Activated T-helper 17 cell treated with anti-CD3 and anti-CD28 coated beads, Interleukin-2, amount 50 U/mL, for 72 hours (primary cell): Measurements from ENCODE around the gene IFTAP. TPM values are rescaled to one million over a fixed set of nuclear protein-coding genes. Genes with fewer than 3 reads are reported as not detected.

ENCODE experiments used
- ATAC-seq: fragments of 150-1000 bp; cut with Tn5 transposase; replicated peaks from 2 replicates; pipeline ENCODE4 v1.10.0; 2021; ENCODE audit warnings: mild to moderate bottlenecking, moderate library complexity
- H3K27ac Mint-ChIP-seq: one replicate; pipeline ENCODE4 v1.8.0; 2022; ENCODE audit warnings: mixed read lengths
- H3K27me3 Mint-ChIP-seq: one replicate; pipeline ENCODE4 v1.8.0; 2022; ENCODE audit warnings: mixed read lengths
- H3K36me3 Mint-ChIP-seq: one replicate; pipeline ENCODE4 v1.8.0; 2022; ENCODE audit warnings: low read depth, mild to moderate bottlenecking, mixed read lengths
- H3K4me1 Mint-ChIP-seq: one replicate; pipeline ENCODE4 v1.8.0; 2022; ENCODE audit warnings: mixed read lengths
- H3K4me3 Mint-ChIP-seq: one replicate; pipeline ENCODE4 v1.8.0; 2022; ENCODE audit warnings: mild to moderate bottlenecking, mixed read lengths
- H3K9me3 Mint-ChIP-seq: one replicate; pipeline ENCODE4 v1.8.0; 2022; ENCODE audit warnings: mixed read lengths
- total RNA-seq, 2 donors: library from RNA; stranded (reverse); gene quantifications; one replicate each; pipeline ENCODE4 v1.2.3, GENCODE V29; 2022

IFTAP gene
- total RNA-seq, 2 donors from 2014 or later, result 0.80 to 1.3 TPM

GRCh38 chr11:36615826-36616225 is 21.5 kb downstream of the IFTAP start:
- Mint-ChIP-seq H3K4me3 (no peak overlapping the region), H3K36me3 (no peaks in the 10 kb centered on the region), H3K27me3 (peaks cover 3% of the 10 kb centered on the region), H3K27ac (no peak overlapping the region), H3K4me1 (peaks cover 4% of the 10 kb centered on the region), H3K9me3 (no peaks in the 10 kb centered on the region)
- no peak for ATAC-seq

- peaks cover 3% of the 10 kb centered on the region for H3K27me3 Mint-ChIP-seq
- H3K27ac Mint-ChIP-seq, result no peak overlapping the region
- ATAC-seq, result no peak
- peaks cover 4% of the 10 kb centered on the region for H3K4me1 Mint-ChIP-seq
- no peak overlapping the region for H3K4me3 Mint-ChIP-seq
- H3K9me3 Mint-ChIP-seq, result no peaks in the 10 kb centered on the region
- H3K36me3 Mint-ChIP-seq, result no peaks in the 10 kb centered on the region
These were observed 23.5 kb downstream of the IFTAP start for GRCh38 chr11:36617543-36618362.

DNA sequence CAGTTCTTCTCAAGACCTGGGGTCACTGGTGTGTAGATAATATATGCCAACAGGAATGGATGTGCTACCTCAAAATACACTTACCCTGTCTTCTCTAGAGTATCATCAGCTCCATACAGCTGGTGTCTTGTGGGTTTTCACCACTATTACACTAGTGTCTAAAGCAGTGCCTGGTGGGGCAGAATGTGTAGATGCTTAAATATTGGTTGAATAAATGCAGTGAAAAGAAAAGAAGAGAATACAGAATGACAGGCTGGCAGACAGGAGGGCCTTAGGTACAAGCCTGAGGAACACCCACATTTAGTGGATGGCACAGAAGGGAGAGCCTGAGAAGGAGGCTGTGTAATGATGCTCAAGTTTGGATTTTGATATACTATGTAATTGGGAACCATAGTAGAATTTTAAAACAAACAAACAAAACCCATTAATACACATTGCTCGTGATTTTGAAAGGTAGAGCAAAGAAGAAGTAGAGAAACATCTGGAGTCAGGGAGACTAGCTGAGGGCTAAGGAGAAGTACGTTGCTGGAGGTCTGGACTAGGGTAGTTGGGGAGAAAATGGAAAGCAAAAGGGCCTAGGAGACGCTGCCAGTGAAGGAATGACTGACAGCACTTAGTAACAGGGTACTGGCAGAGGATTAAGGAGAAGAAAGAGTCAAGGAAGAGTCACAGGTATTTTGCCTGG is 24.2 kb downstream of the IFTAP start:
- no peak overlapping the region for H3K4me3 Mint-ChIP-seq
- no peak for ATAC-seq
- H3K9me3 Mint-ChIP-seq, result no peaks in the 10 kb centered on the region
- peaks cover 4% of the 10 kb centered on the region for H3K4me1 Mint-ChIP-seq
- peaks cover 3% of the 10 kb centered on the region for H3K27me3 Mint-ChIP-seq
- H3K27ac Mint-ChIP-seq, result no peak overlapping the region
- no peaks in the 10 kb centered on the region for H3K36me3 Mint-ChIP-seq

DNA sequence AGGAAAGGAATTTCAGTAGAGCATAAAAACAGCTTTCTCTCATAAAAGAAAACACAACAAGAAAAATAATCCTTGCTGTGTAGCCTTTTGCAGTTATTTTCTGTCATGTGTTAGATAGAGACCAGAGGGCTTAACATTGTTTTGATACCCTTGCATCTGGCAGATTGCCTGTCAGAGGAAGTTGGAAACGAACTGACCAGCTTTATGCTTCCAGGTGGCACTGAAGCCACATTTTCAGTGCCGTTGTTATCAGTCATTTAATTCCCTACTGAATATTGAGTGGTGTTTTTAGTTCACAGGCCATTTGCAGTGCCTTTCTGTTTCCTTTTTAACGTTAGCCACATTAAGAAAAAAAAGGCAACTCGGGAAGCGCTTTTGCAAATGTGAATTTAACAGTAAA is 25.2 kb downstream of the IFTAP start:
- H3K4me3 Mint-ChIP-seq, result no peak overlapping the region

DNA sequence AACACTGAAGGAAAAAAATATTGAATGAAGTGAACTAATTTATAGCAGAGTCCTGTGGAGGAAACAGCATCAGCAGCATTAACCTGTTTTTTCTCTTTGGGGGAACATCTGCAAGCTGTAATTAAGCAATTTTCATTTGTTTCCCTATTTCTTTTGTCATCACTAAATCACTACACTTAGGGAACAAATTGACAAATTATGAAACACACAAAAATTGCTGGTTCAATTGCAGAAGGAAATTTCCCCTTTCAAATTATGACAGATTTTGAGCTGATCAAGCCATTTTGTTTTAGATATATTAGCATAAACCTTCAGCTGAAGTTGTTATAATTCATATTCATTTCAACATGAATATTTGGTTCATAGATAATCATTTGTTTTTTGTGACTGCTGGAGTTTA is 25.9 kb downstream of the IFTAP start:
- no peaks in the 10 kb centered on the region for H3K36me3 Mint-ChIP-seq
- H3K27me3 Mint-ChIP-seq, result peaks cover 3% of the 10 kb centered on the region
- peaks cover 4% of the 10 kb centered on the region for H3K4me1 Mint-ChIP-seq
- no peak overlapping the region for H3K4me3 Mint-ChIP-seq
- no peak for ATAC-seq
- no peak overlapping the region for H3K27ac Mint-ChIP-seq
- H3K9me3 Mint-ChIP-seq, result no peaks in the 10 kb centered on the region

More for the DNA sequence above, 25.2 kb downstream of the IFTAP start:
- Mint-ChIP-seq H3K9me3 (no peaks in the 10 kb centered on the region), H3K4me1 (peaks cover 4% of the 10 kb centered on the region), H3K36me3 (no peaks in the 10 kb centered on the region), H3K27ac (no peak overlapping the region), H3K27me3 (peaks cover 3% of the 10 kb centered on the region)
- no peak for ATAC-seq

- peaks cover 4% of the 10 kb centered on the region for H3K4me1 Mint-ChIP-seq
- peak; percentile 34 for ATAC-seq
- H3K36me3 Mint-ChIP-seq, result no peaks in the 10 kb centered on the region
- no peak overlapping the region for H3K4me3 Mint-ChIP-seq
- no peaks in the 10 kb centered on the region for H3K9me3 Mint-ChIP-seq
- H3K27ac Mint-ChIP-seq, result no peak overlapping the region
- peaks cover 7% of the 10 kb centered on the region for H3K27me3 Mint-ChIP-seq
These were observed 28.3 kb downstream of the IFTAP start for GRCh38 chr11:36622431-36623136.

DNA sequence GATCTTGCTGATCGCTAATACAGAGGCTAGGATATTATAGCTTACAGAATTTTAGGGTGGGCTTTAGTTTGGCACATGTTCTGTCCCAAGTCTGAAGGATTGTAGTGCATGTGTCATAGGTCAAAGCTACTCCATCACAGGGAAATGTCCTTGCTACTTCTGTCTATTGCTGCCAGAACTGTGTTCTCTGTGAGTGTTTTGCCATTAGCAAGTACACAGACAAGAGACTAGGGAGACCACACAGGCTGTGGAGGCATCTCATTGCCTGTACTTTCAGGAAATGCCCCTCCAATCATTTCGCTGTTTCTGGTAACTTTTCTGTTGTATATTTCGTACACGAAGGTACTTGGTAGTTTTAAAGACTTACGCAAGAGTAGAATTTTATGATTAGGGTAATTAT is 29.2 kb downstream of the IFTAP start:
- peaks cover 4% of the 10 kb centered on the region for H3K4me1 Mint-ChIP-seq
- no peaks in the 10 kb centered on the region for H3K36me3 Mint-ChIP-seq
- ATAC-seq, result no peak
- no peak overlapping the region for H3K27ac Mint-ChIP-seq
- no peaks in the 10 kb centered on the region for H3K9me3 Mint-ChIP-seq
- H3K27me3 Mint-ChIP-seq, result peaks cover 7% of the 10 kb centered on the region
- no peak overlapping the region for H3K4me3 Mint-ChIP-seq

- no peaks in the 10 kb centered on the region for H3K36me3 Mint-ChIP-seq
- no peaks in the 10 kb centered on the region for H3K4me1 Mint-ChIP-seq
- no peak for ATAC-seq
- H3K27me3 Mint-ChIP-seq, result peaks cover 4% of the 10 kb centered on the region
- H3K27ac Mint-ChIP-seq, result no peak overlapping the region
- no peaks in the 10 kb centered on the region for H3K9me3 Mint-ChIP-seq
- H3K4me3 Mint-ChIP-seq, result no peak overlapping the region
These were observed 32.7 kb downstream of the IFTAP start for GRCh38 chr11:36627006-36627405.

- ATAC-seq, result no peak
- Mint-ChIP-seq H3K27ac (no peak overlapping the region), H3K9me3 (no peaks in the 10 kb centered on the region), H3K4me1 (no peaks in the 10 kb centered on the region), H3K27me3 (peaks cover 4% of the 10 kb centered on the region), H3K36me3 (no peaks in the 10 kb centered on the region), H3K4me3 (no peak overlapping the region)
These were observed 33.2 kb downstream of the IFTAP start for GRCh38 chr11:36627471-36627870.

- H3K36me3 Mint-ChIP-seq, result no peaks in the 10 kb centered on the region
- H3K9me3 Mint-ChIP-seq, result no peaks in the 10 kb centered on the region
- no peak for ATAC-seq
- no peaks in the 10 kb centered on the region for H3K4me1 Mint-ChIP-seq
- no peak overlapping the region for H3K27ac Mint-ChIP-seq
- H3K4me3 Mint-ChIP-seq, result no peak overlapping the region
- H3K27me3 Mint-ChIP-seq, result peaks cover 4% of the 10 kb centered on the region
These were observed 33.8 kb downstream of the IFTAP start for GRCh38 chr11:36628141-36628540.

GRCh38 chr11:36628765-36629244 is 34.5 kb downstream of the IFTAP start:
- ATAC-seq, result no peak
- no peaks in the 10 kb centered on the region for H3K9me3 Mint-ChIP-seq
- no peak overlapping the region for H3K27ac Mint-ChIP-seq
- H3K27me3 Mint-ChIP-seq, result peaks cover 4% of the 10 kb centered on the region
- H3K4me1 Mint-ChIP-seq, result no peaks in the 10 kb centered on the region
- peaks cover 2% of the 10 kb centered on the region for H3K36me3 Mint-ChIP-seq
- no peak overlapping the region for H3K4me3 Mint-ChIP-seq

GRCh38 chr11:36631774-36632173 is 37.5 kb downstream of the IFTAP start:
- no peak overlapping the region for H3K4me3 Mint-ChIP-seq
- H3K4me1 Mint-ChIP-seq, result no peaks in the 10 kb centered on the region
- peaks cover 17% of the 10 kb centered on the region for H3K36me3 Mint-ChIP-seq
- no peak overlapping the region for H3K27ac Mint-ChIP-seq
- peak; percentile 71 for ATAC-seq
- H3K9me3 Mint-ChIP-seq, result no peaks in the 10 kb centered on the region
- H3K27me3 Mint-ChIP-seq, result peaks cover 2% of the 10 kb centered on the region

- H3K36me3 Mint-ChIP-seq, result peaks cover 23% of the 10 kb centered on the region
- ATAC-seq, result no peak
These were observed 41.0 kb downstream of the IFTAP start for GRCh38 chr11:36635066-36635862.

GRCh38 chr11:36638556-36638955 is 44.3 kb downstream of the IFTAP start:
- no peak for ATAC-seq
- Mint-ChIP-seq H3K27me3 (no peaks in the 10 kb centered on the region), H3K27ac (no peak overlapping the region), H3K4me3 (no peak overlapping the region), H3K36me3 (peaks cover 23% of the 10 kb centered on the region), H3K4me1 (no peaks in the 10 kb centered on the region), H3K9me3 (no peaks in the 10 kb centered on the region)

More at GRCh38 chr11:36635066-36635862, 41.0 kb downstream of the IFTAP start:
- Mint-ChIP-seq H3K4me3 (no peak overlapping the region), H3K27me3 (no peaks in the 10 kb centered on the region), H3K4me1 (no peaks in the 10 kb centered on the region), H3K27ac (no peak overlapping the region), H3K9me3 (no peaks in the 10 kb centered on the region)
